Endothelial cell of umbilical vein (primary cell): ENCODE measurements around the gene FBXO48. TPM values are rescaled to one million over a fixed set of nuclear protein-coding genes. Genes with fewer than 3 reads are reported as not detected.

ENCODE experiments used
- BruUV-seq: library from RNA; stranded (reverse); fragments of 400-500 nt; replicated peaks from 2 replicates; lab custom pipeline; 2021; lab: Mats Ljungman, UMichigan
- CTCF ChIA-PET: fragments of 300-600, 350-600 bp; sonication (Branson Sonifier 250); formaldehyde crosslinking; loops from one replicate; lab custom pipeline; 2021; ENCODE audit warnings: antibody characterized with exemption, inconsistent platforms; lab: Charles Lee
- POLR2A ChIA-PET: fragments of 300-600, 350-600 bp; sonication (Branson Sonifier 250); formaldehyde crosslinking; loops from one replicate; lab custom pipeline; 2021; ENCODE audit warnings: antibody characterized with exemption, inconsistent platforms; lab: Charles Lee
- DNase-seq: peaks from one replicate; pipeline ENCODE4 v3.0.0-alpha.2; 2011; ENCODE audit warnings: low read depth, low spot score
- FAIRE-seq: peaks from 2 replicates; lab custom pipeline; 2011; peaks lifted over from hg19 to GRCh38; lab: Jason Lieb, UNC
- H2AFZ ChIP-seq: 2 replicates; pipeline ENCODE4 v1.6.0; 2012; ENCODE audit warnings: low read depth, low read length, control low read depth, inconsistent platforms
- H3K27ac ChIP-seq: 2 replicates; pipeline ENCODE4 v1.5.1; 2011; ENCODE audit warnings: low read depth, mild to moderate bottlenecking, control low read depth, low read length, moderate library complexity; ENCODE audit not compliant: insufficient read depth
- H3K27me3 ChIP-seq, 2 experiments: 2 replicates each; pipeline versions ENCODE4 v1.6.0 to v1.6.1; 2011; ENCODE audit warnings: low read length in 2 of 2, mixed read lengths in 1 of 2; ENCODE audit not compliant: control insufficient read depth in 2 of 2, insufficient read depth in 2 of 2
- H3K36me3 ChIP-seq, 2 experiments: 2 replicates in 1 of 2; 3 replicates in 1 of 2; pipeline ENCODE4 v1.5.1; 2011; ENCODE audit warnings: low read length in 2 of 2, mild to moderate bottlenecking in 1 of 2, moderate library complexity in 1 of 2; ENCODE audit not compliant: control insufficient read depth in 2 of 2, insufficient read depth in 2 of 2; ENCODE audit errors: extremely low read depth in 1 of 2
- H3K4me1 ChIP-seq: 3 replicates; pipeline ENCODE4 v1.5.1; 2011; ENCODE audit warnings: mild to moderate bottlenecking, low read length; ENCODE audit not compliant: control insufficient read depth, insufficient read depth; ENCODE audit errors: extremely low read depth
- H3K4me2 ChIP-seq: 2 replicates; pipeline ENCODE4 v1.6.1; 2011; ENCODE audit warnings: low read length, control low read depth, mixed read lengths; ENCODE audit not compliant: insufficient read depth
- H3K4me3 ChIP-seq, 3 experiments: fragments of 200-600 bp in 1 of 3; sonication (generic), shearing (Covaris generic) in 1 of 3; replicated peaks in 1 of 3; 2 replicates each; pipeline ENCODE4 v1.5.1; 2011 to 2016; ENCODE audit warnings: control low read depth in 3 of 3, low read length in 3 of 3, mild to moderate bottlenecking in 2 of 3, inconsistent platforms in 1 of 3, low read depth in 1 of 3, moderate library complexity in 1 of 3; ENCODE audit not compliant: insufficient read depth in 1 of 3
- H3K79me2 ChIP-seq: 2 replicates; pipeline ENCODE4 v1.6.0; 2012; ENCODE audit warnings: low read length, inconsistent platforms; ENCODE audit not compliant: control insufficient read depth, insufficient read depth
- H3K9ac ChIP-seq: replicated peaks from 2 replicates; pipeline ENCODE3; 2011; ENCODE audit warnings: low read length, control low read depth; ENCODE audit not compliant: insufficient read depth; ENCODE audit errors: extremely low read depth
- H3K9me1 ChIP-seq: replicated peaks from 3 replicates; pipeline ENCODE4 v1.6.0; 2011; ENCODE audit warnings: mild to moderate bottlenecking, low read length; ENCODE audit not compliant: control insufficient read depth, insufficient read depth; ENCODE audit errors: extremely low read depth
- H3K9me3 ChIP-seq: replicated peaks from 2 replicates; pipeline ENCODE4 v1.5.1; 2012; ENCODE audit warnings: low read length, inconsistent platforms; ENCODE audit not compliant: control insufficient read depth, insufficient read depth
- H4K20me1 ChIP-seq: replicated peaks from 2 replicates; pipeline ENCODE3; 2011; ENCODE audit warnings: mild to moderate bottlenecking, low read length; ENCODE audit not compliant: control insufficient read depth, insufficient read depth; ENCODE audit errors: extremely low read depth
- CTCF ChIP-seq, 2 donors: IDR thresholded peaks; 1 replicate in 1 of 2; 2 replicates in 1 of 2; pipeline ENCODE4 v1.5.1; 2011; ENCODE audit warnings: low read length in 2 of 2, mild to moderate bottlenecking in 2 of 2, moderate library complexity in 2 of 2, control low read depth in 1 of 2, inconsistent platforms in 1 of 2, low read depth in 1 of 2; ENCODE audit not compliant: insufficient read depth in 1 of 2; ENCODE audit errors: extremely low read depth in 1 of 2
- EZH2 ChIP-seq: IDR thresholded peaks from 2 replicates; pipeline ENCODE4 v1.6.1; 2012; ENCODE audit warnings: borderline replicate concordance, low read depth, mild to moderate bottlenecking, moderate library complexity, low read length, inconsistent platforms; ENCODE audit not compliant: severe bottlenecking
- FOS ChIP-seq: IDR thresholded peaks from 2 replicates; pipeline ENCODE4 v1.6.1; 2011; ENCODE audit warnings: mild to moderate bottlenecking, low read length, moderate library complexity, borderline replicate concordance; ENCODE audit not compliant: insufficient read depth
- GATA2 ChIP-seq: IDR thresholded peaks from 2 replicates; pipeline ENCODE4 v1.7.0; 2011; ENCODE audit warnings: low read depth, mild to moderate bottlenecking, moderate library complexity, mixed read lengths, low read length; ENCODE audit not compliant: insufficient read length, insufficient read depth
- JUN ChIP-seq: IDR thresholded peaks from 2 replicates; pipeline ENCODE4 v1.6.1; 2011; ENCODE audit warnings: borderline replicate concordance, low read depth; ENCODE audit not compliant: insufficient read length, insufficient read depth
- MAX ChIP-seq: IDR thresholded peaks from 2 replicates; pipeline ENCODE4 v1.6.1; 2011; ENCODE audit not compliant: insufficient read depth, insufficient read length
- MYC ChIP-seq: IDR thresholded peaks from one replicate; pipeline ENCODE4 v1.6.1; 2011; ENCODE audit warnings: mild to moderate bottlenecking, low read depth, low read length
- POLR2A ChIP-seq: IDR thresholded peaks from 2 replicates; pipeline ENCODE4 v1.6.1; 2012; ENCODE audit warnings: low read depth, mild to moderate bottlenecking, control low read depth, low read length
- POLR2AphosphoS5 ChIP-seq: IDR thresholded peaks from 2 replicates; pipeline ENCODE4 v1.6.1; 2012; ENCODE audit warnings: low read depth, mild to moderate bottlenecking, control low read depth, low read length, moderate library complexity; ENCODE audit not compliant: insufficient read depth
- dilution Hi-C: fragments of 300-500 bp; cut with MboI; formaldehyde crosslinking; loops from one replicate; pipeline ENCODE4 v1.15.0; 2019; ENCODE audit warnings: low sequenced_read_pairs; ENCODE audit not compliant: extremely low pct_ligation_motif_present
- intact Hi-C: fragments of 100-400 bp; cut with micrococcal nuclease; formaldehyde crosslinking; loops from one replicate; pipeline ENCODE4 v1.10.0; 2022
- polyA plus RNA-seq, 4 experiments: library from polyadenylated mRNA; depleted of rRNA in 3 of 4; stranded (reverse) in 3 of 4; unstranded in 1 of 4; fragments of >200 nt; gene quantifications; 2 replicates each; pipeline versions ENCODE4 v1.2.1 to v1.2.3, GENCODE V29; 2011 to 2012; ENCODE audit warnings: missing spikeins in 1 of 4
- total RNA-seq: library from RNA; stranded (reverse); gene quantifications from 2 replicates; pipeline ENCODE4 v1.2.3, GENCODE V29; 2021

The FBXO48 gene
- total and polyA plus RNA-seq, 2 donors (not counting 3 experiments of a cell fraction or from before 2014, with no cell fraction given), result 0.46 to 0.73 TPM

GRCh38 chr2:68483011-68483410 lies 15.9 kb upstream of the FBXO48 start:
- H3K79me2 ChIP-seq, result no peaks in the 10 kb centered on the region
- TF ChIP-seq JUN, result no peak
- TF ChIP-seq GATA2, result no peak
- no peak for TF ChIP-seq MAX
- TF ChIP-seq POLR2AphosphoS5, result no peak
- no peak for TF ChIP-seq FOS
- no peak for TF ChIP-seq EZH2
- no peak for TF ChIP-seq MYC
- TF ChIP-seq POLR2A, result no peak
- TF ChIP-seq CTCF (IDR thresholded peaks at IDR 0.05; ENCODE audit: extremely low read depth in 1 of 2, insufficient read depth in 1 of 2, low read depth in 1 of 2, low read length in 2 of 2), result no peak
- no peak overlapping the region for H3K4me2 ChIP-seq
- no peak overlapping the region for H3K27ac ChIP-seq
- H3K36me3 ChIP-seq, result no peaks in the 10 kb centered on the region
- ChIA-PET POLR2A (no interaction called here), CTCF (interaction anchor here (1.1 to 8.1 kb wide), 3 partner anchors 19 to 226 kb away, joined by 4 to 290 read pairs (median 4); no protein-coding TSS in a partner anchor)
- no peaks in the 10 kb centered on the region for H3K9me3 ChIP-seq
- H4K20me1 ChIP-seq, result no peaks in the 10 kb centered on the region
- H3K4me1 ChIP-seq, result peaks cover 5% of the 10 kb centered on the region
- FAIRE-seq (no peak), DNase-seq (no peak)
- intact Hi-C loops, result no loop called here
- dilution Hi-C loops, result loop anchor here (25.0 kb wide), 1 partner anchor 229 kb away; no protein-coding TSS in a partner anchor
- H3K9me1 ChIP-seq, result no peaks in the 10 kb centered on the region
- no peaks in the 10 kb centered on the region for H3K27me3 ChIP-seq
- BruUV-seq, result no TSS peak
- no peak overlapping the region for H3K4me3 ChIP-seq
- no peak overlapping the region for H3K9ac ChIP-seq
- H2AFZ ChIP-seq, result no peak overlapping the region
